8988T (cell line): ENCODE measurements around the gene DSC2.
"Not testable (repeated sequence)": the region's sequence is repeated elsewhere in the genome, so short reads cannot be mapped to it uniquely, and the experiment has no call there.

ENCODE experiments used
- DNase-seq: peaks from one replicate; pipeline ENCODE4 v3.0.0; 2011

DSC2 gene

DNA sequence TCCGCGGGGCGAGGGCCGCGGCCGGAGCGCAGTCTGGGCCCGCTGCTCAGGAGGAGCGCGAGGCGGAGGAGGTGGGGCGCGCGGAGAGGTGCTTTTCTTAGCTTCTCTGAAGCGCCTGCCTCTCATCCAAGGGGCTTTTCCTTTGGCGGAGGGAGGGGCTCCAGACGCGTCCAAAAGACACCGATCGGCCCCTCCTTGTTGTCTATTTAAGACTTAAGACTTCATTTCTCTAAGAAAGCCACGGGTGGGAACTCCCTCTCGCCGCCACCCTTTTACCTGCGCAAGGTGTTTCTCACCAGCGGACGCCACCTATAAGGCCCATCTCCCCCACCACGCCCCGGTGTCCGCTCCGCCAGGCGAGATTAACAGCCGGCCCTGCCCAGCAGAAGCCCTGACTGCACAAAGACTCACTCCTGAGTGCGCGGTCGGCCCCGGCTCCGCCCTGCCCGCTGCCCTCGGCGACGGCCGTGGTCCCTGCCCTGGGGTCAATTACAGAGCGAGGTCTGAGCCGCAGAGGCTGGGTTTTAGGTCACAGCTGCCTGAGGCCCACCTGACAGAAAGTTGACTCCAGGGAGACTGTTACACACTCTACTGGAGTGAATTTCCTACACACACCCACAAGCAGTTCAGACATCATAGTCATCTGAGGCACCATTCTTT is at the start of gene DSC2:
TSS of gene DSC2 (minus strand) at position 397 of the 660 bp plus-strand sequence. CDS start 450 bp downstream, outside the sequence.
- peak; percentile 43 for DNase-seq

DNA sequence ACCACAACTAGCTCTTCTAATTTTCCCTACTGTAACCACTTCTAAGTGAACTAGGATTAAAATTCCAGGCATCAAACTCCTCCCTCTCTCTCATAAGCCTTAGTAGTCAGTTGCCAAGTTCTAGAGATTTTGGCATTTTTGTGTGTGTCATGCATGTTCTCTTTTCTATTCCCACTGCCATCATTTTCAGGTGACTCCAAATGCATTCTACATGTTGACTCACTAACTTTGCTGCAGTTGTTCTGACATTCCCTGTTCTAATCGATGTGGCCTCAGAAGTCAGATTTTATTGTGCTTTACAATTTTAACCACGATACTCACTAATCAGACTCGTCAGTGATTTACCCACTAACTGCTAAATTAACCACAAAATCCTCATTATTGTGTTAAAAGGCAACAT is 47.1 kb upstream of the DSC2 start:
- DNase-seq, result no peak

DNA sequence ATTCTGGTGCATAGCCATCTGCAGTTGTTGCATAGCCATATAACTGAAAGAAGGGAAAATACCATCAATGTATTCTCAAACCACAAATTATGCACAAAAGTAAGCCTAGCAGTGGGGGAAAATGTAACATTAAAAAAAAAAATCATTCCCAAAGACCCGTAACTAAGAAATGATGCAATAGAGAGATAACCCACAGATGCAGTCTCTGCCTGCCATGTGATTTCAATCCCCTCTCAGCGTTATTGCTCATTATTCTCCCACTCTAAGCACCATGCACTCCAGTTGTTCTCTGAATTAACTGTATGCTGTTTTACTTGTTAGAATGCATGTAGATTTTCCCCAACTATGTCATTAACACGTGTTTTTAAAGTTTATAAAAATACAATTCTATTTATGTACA is 46.4 kb upstream of the DSC2 start:
- no peak for DNase-seq

DNA sequence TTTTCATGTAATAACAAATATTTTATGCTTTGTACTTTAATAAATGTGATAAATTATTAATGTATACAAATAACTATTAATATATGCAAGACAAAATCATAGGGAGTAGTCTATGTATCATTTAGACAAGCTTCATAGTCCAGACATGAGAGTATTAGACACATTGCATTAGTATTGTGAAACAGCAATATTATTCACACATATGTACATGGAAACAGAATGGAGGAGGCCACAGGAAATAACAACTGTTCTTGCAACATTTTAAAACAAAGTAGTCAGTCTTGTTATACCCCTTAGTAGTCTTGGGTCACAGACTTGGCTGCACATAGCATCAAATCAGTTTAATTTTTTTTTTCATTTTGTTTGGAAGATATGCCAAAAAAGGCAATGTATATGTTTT is 44.6 kb upstream of the DSC2 start:
- no peak for DNase-seq

DNA sequence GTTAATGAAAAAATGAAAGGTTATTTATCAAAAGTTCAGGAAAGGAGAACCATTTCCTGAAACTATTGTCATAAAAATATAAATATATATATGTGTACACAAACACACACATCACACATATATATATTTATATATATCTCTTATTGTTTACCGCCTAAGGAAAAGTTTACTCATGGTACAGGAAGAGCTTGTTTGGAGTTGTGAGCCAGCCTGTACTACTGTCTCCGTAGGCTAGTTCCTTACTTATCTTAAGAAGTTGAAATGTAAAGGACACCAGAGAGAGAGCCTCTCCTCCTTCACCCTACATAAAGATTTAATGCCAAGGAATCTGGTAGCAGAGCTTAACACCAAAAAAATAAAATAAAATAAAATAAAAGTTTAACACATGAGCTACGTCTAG is 40.8 kb upstream of the DSC2 start:
- no peak for DNase-seq

DNA sequence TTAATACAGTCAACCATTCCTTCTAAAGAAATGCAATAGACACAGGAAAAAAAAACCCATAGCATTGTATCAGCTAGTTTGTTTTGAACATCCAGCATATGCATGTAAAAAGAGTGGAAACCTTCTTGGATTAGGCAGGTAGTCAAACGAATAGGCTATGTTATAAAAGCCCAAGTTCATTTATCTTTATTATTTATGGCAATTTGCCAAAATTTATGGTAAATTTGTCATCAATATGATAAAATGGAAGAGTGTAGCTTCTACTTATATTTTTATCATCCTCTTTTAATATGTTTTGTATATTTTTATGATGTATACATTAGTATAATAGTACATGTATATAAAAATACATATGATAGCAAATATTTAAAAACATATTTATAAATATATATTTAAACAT is 36.5 kb upstream of the DSC2 start:
- no peak for DNase-seq

DNA sequence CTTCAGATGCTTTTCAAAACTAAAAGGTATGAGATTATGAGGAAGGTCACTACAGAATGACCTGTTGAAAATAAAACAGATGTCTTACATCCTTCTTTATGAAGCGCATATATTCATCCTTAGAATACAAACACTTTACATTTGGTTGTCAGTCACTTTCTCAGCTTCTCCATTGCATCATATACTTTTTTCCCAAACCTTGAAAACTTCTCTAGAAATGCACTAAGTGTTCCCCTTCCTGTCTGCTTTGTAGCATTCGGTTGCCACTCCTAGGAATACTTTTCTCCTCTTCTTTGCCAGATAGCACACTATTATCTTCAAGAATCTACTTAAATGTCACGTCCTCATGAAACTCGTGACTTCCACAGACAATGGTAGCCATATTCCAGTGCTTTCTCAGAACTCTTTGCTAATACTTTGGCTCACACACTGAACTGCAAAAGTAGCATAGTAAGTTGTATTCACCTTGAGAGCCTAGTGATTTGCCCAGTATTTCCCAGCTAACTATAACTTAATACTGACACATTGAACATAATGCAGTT is 32.8 kb upstream of the DSC2 start:
- DNase-seq, result no peak

DNA sequence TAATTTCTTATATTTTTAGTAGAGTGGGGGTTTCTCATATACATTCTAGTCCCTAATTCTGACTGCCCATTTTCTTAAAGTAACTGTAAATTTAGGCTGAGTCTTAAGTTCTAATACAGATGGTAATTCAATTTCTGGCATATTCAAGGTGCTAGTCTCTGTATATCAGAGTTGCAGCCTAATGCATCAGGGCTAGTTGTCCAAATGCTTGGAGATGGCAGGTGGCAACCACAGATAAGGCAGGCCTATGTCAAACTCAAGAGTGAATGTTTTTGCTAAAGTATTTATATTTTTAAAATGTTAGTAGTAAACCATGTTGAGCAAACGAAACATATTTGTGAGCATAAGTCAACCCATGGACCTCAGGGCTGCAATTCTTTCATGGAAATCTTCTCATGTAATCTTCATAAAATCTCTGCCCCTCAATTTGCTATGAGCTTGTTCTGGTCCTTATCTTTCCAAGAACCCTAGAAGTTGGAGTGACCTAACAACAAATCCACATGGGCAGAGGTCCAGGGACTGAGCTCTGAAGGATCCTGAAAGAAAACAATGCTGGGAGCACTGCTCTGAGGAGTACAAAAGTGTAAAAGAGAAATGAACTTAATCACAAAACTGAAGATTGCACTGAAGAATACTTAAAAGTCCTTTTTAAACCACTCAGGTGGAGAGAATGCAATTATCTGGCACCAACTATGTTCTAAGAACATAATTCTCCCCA is 27.3 kb upstream of the DSC2 start:
- no peak for DNase-seq

DNA sequence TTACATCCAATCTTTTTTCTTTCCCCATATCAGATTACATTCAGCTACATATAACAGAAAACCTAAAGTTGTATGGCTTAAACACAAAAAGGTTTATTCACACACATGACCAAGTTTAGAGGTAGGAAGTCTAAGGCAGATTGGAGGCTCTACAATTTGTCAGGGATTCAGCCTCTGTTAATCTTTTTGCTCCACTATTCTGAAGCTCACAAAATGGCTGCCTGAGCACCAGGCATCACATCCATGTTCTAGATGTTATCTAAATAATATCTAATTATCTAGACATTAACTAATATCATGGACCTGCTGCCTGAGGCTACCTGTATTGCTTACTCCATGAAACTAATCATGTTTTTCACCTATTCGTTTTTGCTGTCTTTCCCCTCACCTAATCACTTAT is 23.7 kb upstream of the DSC2 start:
- no peak for DNase-seq

DNA sequence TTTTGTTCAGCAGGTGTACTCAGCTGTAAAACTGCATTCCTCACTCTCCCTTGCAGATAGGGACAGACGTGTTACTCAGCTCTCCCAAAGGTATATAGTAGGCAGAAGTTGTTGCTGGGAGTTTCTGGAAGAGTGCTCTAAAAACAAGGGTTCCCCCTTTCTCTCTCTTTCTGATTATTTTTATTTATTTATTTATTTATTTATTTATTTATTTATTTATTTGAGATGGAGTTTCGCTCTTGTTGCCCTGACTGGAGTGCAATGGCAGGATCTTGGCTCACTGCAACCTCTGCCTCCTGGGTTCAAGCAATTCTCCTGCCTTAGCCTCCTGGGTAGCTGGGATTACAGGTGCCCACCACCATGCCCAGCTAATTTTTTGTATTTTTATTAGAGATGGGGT is 20.9 kb upstream of the DSC2 start:
- DNase-seq, result not testable (repeated sequence)

DNA sequence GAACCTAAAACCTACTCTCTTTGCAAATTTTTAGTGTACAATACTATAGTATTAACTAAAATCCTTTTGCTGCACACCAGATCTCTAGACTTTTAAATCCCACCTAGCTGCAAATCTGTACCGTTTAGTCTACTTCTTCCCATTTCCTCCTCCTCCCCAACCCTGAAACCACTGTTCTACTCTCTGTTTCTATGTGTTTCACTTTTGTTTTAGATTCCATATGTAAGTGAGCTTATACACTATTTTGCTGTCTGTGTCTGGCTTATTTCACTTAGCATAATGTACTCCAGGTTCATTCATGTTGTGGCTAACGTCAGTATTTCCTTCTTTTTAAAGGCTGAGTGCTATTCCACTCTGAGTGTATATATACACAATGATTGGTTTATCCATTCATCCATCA is 18.4 kb upstream of the DSC2 start:
- DNase-seq, result no peak

DNA sequence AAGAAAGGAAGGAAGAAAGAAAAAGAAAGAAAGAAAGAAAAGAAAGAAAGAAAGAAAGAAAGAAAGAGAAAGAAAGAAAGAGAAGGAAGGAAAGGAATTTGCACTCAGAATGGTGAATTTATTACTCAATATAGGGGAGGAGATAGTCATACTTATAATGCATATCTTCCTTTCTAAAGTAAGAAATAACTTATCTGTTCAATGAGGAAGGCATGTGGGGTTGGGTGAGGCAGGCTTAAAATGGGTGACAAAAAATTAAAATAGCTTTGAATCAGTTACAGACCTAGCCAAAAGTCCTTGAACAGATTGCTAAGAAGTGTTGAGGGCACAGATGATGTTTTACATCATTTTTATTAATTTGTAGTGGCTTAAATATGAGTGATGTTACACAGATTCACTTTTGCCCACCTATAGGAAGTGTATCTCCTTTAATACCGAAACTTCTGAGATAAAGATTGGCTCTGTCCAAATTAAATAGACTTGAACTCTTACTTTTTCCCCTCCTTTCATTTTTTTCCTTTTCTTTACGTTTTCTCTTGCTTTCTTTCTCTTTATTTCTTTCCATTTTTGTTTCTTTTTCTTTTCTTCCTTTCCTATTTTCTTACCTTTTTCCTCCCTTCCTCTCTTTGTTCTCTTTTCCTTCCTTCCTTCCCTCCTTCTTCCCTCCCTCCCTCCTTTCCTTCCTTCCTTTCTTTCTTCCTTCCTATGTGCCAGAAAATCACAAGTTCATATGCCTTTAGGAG is 14.8 kb upstream of the DSC2 start:
- DNase-seq, result no peak

DNA sequence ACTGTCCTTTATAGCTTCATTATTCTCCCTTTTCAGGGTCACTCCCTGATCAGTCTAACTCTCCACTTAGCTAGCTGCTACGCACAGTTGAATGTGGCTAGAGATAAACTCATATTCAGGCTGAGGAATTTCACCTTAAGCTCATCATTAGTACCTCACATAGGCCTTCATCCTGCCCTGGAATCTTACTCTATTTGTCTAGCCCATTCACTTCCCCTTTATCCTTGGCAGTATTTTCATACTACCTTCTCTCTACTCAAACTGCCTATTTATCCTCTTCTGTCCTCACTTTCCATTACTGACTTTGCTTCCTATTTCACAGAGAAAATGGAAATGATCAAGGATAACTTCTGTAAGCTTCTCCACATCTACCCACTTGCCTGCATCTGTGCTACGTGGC is 10.6 kb upstream of the DSC2 start:
- DNase-seq, result no peak

DNA sequence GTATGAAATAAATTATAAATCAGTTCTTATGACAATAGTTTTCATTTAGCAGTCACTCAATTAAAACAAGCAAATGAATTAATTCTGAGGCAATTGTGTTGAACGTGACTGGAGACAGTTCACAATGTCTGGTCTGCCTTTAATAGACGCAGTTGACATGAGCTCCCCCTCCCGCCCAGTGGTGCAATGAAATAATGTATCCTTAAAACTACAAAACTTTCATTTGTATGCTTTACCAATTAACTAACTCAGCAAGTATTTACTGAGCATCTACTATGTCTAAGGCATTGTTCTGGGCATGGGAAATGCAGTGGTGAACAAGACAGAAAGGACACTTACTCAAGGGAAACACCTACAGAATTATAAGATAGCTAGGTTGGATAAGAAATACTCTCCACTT is 3.5 kb upstream of the DSC2 start:
- DNase-seq, result peak; percentile 44

DNA sequence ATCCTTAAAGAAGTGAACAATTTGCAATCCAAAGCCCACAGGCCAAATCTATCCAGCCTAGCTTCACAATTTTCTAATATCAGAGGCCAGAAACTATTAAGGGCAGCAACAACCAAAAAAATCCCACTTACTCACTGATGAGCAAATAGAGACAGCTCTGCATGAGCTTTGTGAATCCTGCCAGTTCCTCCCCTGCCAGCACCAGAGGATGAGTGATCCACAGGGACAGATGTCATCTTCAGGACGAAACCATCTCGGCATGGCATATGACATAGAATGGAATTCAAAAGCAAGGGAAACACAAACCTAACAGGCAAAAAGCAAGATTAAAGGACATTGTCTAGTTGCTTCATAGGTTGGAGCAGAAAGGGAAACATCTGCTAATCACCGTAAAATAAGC is 2.2 kb upstream of the DSC2 start:
- DNase-seq, result no peak

DNA sequence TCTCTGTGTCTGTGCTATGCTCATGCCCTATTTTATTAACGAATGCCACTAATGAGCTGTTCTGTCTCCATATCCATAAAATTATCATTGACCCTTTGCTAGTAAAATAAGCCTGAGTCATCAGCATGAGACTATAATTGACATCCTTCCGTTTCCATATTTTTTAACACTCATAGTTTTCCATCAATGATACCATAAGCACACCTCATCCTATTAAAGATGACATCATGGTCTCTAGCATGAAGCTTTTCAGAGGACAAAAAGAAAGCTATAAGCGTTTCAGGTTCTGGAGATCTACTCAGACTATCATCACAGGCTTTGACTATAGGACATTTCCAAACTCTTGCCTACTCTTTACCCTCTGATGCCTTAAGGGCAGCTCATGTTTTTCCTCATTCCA is 1.2 kb upstream of the DSC2 start:
- no peak for DNase-seq

DNA sequence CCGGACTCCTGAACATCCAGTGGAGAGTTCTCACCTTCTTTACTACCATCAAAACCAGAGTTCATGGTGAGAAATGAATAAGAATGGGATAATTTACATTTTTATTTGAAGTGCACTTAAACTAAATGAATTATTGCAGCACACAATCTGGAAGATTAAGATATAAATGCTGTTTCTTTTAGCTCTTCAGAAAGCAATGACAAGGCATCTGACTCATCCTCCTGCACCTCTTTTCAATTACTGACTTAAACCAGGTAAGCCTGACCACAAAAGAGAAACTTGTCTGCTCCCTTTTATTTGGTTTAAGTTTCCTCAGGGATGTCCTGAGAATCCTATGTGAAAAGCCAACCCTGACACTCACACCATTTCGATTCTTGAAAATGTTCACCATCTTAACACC is 720 bp upstream of the DSC2 start:
- DNase-seq, result no peak

DNA sequence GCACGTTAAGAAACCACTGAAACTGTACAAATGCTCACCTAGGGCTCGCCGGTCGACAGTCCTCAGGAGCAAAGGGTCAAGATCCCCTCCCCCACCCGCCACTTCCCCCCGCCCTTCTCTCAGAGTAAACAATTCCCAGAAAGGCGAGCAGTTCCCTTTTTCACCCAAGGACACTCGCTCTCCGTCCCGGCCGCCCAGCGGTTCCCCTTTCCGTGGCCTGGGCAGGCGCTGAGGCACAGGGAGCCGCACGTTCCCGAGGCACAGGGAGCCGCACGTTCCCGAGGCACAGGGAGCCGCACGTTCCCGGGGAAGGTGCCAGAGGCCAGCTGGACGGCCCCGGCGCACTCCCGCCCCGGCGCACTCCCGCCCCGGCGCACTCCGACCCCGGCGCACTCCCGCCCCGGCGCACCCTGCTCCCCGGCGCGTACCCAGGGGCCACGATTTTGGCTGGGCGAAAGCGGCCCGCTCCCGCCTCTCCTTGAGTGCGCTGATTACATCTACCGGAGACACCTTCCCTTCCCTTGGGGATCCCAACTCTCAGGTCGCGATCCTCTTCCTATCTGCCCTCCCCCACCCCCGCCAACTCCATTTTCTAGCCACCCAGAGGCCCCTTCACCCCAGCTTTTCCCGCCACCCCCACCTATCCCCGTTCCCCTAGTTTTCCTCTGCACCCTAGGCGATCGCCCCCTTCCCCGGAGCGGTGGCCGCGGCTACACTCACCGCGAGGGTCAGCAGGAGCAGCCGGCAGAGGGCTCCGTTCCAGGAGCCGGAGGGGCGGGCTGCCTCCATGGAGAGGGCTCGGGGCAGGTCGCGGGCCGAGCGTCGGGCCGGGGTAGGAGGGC is 817 bp downstream of the DSC2 start:
- peak; percentile 34 for DNase-seq

DNA sequence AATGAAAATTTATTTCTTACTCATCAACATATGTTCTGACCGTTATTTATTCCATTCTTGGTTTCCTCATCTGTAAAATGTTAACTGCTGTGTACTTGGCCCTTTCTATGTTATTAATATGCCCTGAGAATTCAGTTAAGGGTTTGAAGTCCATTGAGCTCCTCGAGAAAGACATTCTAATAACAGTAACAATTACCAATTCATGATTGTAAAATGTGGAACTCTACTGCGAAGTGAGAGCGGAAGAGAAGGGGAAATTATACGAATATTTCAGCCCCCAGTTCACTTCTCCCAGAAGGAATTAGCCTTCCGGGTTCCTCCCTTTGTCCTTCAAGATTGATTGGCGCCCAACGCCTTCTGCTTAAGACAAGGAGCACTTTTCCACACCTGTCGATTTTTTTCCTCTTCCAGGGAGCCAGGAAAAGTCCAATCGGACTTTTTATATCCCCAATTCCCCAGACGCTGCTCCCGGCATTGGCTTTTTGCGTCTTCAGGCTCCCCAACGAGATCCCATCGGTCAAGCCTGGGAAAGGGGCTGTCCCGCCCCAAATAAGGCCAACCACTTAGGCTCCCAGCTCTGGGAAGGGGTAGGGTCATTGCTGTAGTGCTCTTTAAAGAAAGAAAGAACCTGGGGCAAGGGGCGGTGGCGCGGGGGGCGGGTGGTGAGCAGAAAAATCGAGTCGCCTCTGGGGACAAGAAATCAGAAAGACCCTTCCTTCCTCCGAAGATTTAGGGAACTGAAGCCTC is 1.6 kb downstream of the DSC2 start:
- DNase-seq, result no peak

DNA sequence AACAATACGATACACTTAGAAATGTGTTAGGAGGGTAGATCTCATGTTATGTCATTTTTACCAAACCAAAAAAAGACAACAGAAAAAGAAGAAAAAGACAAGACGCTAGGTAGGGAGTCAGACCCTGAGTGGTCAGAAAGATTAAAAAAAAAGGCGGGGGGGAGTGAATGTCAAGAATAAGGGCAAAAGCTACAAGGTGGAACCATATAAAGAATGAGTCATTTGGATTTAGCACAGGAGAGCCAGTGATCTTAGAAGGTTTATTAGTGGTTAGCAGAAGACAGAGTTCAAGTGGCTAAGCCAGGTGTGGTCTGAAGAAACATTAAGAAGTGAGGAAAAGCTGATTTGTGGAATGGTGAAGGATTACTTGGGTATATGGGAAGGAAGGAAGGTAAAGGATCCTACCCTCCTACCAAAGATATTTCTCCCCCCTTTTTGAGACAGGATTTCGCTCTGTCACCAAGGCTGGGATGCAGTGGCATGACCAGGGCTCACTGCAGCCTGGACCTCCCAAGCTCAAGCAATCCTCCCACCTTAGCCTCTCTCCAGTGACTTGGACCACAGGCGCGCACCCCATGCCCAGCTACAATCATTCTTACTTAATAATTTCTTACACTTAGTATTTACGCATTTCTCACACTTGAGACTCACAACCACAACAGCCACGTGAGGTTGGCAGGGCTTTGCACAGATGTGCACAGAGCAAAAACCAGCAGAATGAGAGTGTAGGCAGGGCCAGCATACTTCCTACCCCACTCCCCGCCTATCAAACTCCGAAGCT is 2.6 kb downstream of the DSC2 start:
- DNase-seq, result no peak

DNA sequence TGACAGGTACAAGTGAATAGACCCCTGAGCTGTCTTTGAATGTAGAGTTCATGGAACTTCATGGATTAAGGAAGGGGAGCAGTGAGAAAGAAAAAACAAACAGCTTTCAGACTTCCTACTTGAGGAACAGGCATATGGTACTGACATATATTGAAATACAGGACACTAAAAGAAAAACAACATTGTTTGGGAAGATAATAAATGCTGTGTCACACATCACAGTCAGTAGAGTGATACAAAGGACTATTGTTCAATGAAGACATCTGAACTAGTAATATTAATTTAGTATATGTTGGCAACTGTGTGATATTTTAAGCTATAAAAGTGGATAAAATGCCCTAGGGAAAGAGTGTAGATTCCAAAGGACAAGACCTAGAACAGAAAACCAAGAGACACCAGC is 3.3 kb downstream of the DSC2 start:
- no peak for DNase-seq
